Measurements from ENCODE around the gene SULF2.

DNA sequence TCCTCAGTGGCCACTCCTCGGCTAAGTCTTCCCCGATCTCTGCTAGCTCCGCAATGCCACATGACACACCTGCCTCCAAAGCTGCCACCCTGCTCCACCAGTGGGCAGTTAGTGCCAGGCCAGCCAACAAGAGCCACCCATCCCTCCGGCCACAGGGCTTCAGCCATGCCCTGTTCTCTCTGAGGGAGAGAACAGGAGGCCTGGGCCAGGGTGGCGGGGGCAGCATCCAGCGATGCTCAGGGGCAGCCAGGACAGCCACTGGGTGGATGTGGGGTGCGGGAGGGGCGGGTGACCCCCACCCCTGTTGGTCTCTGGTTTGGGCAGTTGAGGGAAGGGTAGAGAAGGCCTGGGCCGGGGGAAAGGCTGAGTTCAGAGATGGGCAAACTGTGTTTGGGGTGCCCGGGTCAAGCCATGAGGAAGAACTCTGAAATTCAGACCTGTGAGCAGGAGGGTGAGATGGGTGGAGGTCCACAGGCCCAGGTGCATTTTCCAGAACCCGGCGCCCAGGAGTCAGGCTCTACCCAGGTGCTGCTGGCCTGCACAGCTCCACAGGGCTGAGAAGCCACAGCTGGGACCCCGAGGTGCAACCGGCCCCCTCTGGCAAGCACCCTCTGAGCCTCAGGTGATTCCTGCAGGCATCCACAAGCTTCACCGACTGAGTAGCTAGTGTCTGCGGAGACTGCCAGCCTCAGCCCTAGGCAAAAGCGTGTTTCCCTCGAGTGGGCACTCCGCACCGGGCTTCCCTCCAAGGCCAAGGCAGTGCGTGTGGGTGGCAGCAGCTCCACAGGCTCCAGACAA lies 91.1 kb downstream of the SULF2 start:
- TF ChIP-seq RBM39 (IDR thresholded peaks at IDR 0.05; ENCODE audit: low read depth, low read length, poor library complexity, severe bottlenecking) = no peak
- no peak for TF ChIP-seq SAFB2 (CRISPR knock-in tag; IDR thresholded peaks at IDR 0.05; ENCODE audit: borderline replicate concordance, low read depth)
- no peak for TF ChIP-seq E2F1 (CRISPR knock-in tag; IDR thresholded peaks at IDR 0.05)
- no peak for TF ChIP-seq CBX2 (IDR thresholded peaks at IDR 0.05; ENCODE audit: low read depth, low read length)
- no peak for TF ChIP-seq CBX2 (CRISPR knock-in tag; IDR thresholded peaks at IDR 0.05; ENCODE audit: low read depth)

Data from HepG2 (cell line).